K562 (cell line): ENCODE measurements around the gene AGPAT2. TPM values are rescaled to one million over a fixed set of nuclear protein-coding genes. Genes with fewer than 3 reads are reported as not detected.

Experiments used
- IRF2 ChIP-seq: sonication (generic); formaldehyde crosslinking; IDR thresholded peaks from 2 replicates; pipeline ENCODE4 v1.8.1; 2022; ENCODE audit warnings: mild to moderate bottlenecking, missing genetic modification reagents
- PHF21A ChIP-seq: fragments of 450-650 bp; IDR thresholded peaks from 2 replicates; pipeline ENCODE4 v1.6.1; 2017; ENCODE audit warnings: low read depth, borderline replicate concordance
- POLR2AphosphoS2 ChIP-seq: IDR thresholded peaks from 2 replicates; pipeline ENCODE4 v1.6.1; 2012; ENCODE audit warnings: low read length, improper control_type of control experiment
- PTBP1 ChIP-seq: fragments of 200-400 bp; formaldehyde crosslinking; IDR thresholded peaks from 2 replicates; pipeline ENCODE4 v1.6.1; 2017; ENCODE audit warnings: low read depth, low read length
- RBM17 ChIP-seq: fragments of 200-400 bp; formaldehyde crosslinking; IDR thresholded peaks from 2 replicates; pipeline ENCODE4 v1.6.1; 2017; ENCODE audit warnings: low read depth, mild to moderate bottlenecking, low read length, borderline replicate concordance
- SOX6 ChIP-seq: fragments of 450-650 bp; IDR thresholded peaks from 2 replicates; pipeline ENCODE4 v1.6.1; 2014; ENCODE audit warnings: mild to moderate bottlenecking
- ZC3H8 ChIP-seq: fragments of 450-650 bp; IDR thresholded peaks from 2 replicates; pipeline ENCODE4 v1.6.1; 2017
- ZFP36 ChIP-seq: fragments of 150-350 bp; IDR thresholded peaks from 2 replicates; pipeline ENCODE4 v1.6.1; 2018; ENCODE audit warnings: low read length, low read depth; ENCODE audit not compliant: partially characterized antibody
- ZKSCAN8 ChIP-seq: fragments of 200-800 bp; sonication (Bioruptor generic); IDR thresholded peaks from 2 replicates; pipeline ENCODE4 v1.6.1; 2016; ENCODE audit warnings: missing genetic modification characterization, missing compliant biosample characterization
- ZNF79 ChIP-seq: fragments of 250-450 bp; sonication (Bioruptor Pico); IDR thresholded peaks from 2 replicates; pipeline ENCODE4 v1.4.0; 2020; ENCODE audit warnings: low read depth, mild to moderate bottlenecking, moderate library complexity
- polyA plus RNA-seq, 8 experiments: library from polyadenylated mRNA; depleted of rRNA in 4 of 8; stranded (reverse) in 5 of 8; unstranded in 3 of 8; fragments of >200 nt; fragmentation: Nextera tagmentation in 2 of 8; fragmentation: Illumina TruSeq in 1 of 8; extraction: Ambion mirVana in 2 of 8; extraction: Trizol in 1 of 8; gene quantifications; 2 replicates each; pipeline versions ENCODE4 v1.2.1 to v1.2.3, GENCODE V29; 2011 to 2014; ENCODE audit warnings: inconsistent platforms in 1 of 8, missing spikeins in 1 of 8
- total RNA-seq, 7 experiments: library from RNA; depleted of rRNA in 6 of 7; stranded (reverse); fragments of >200 nt in 6 of 7; fragmentation: Illumina TruSeq in 2 of 7; extraction: Trizol in 2 of 7; gene quantifications; 2 replicates each; pipeline versions ENCODE4 v1.2.1 to v1.2.3, GENCODE V29; 2011 to 2021; ENCODE audit warnings: low replicate concordance in 1 of 7
- TF ChIP-seq, protein P1 (sequence below): sonication (generic); formaldehyde crosslinking; IDR thresholded peaks from 2 replicates; pipeline ENCODE4 v1.8.0; 2023; ENCODE audit warnings: missing genetic modification reagents, mild to moderate bottlenecking, borderline replicate concordance
- TF ChIP-seq, protein P2 (sequence below): fragments of 450-650 bp; formaldehyde crosslinking; IDR thresholded peaks from 2 replicates; pipeline ENCODE4 v1.4.0; 2020; ENCODE audit warnings: mild to moderate bottlenecking, moderate library complexity

AGPAT2 gene
- total and polyA plus RNA-seq, 9 of the 15 experiments (the other 6 are each of a cell fraction or from before 2014, with no cell fraction given): 0.13 to 54.5 (median 23.9) TPM

DNA sequence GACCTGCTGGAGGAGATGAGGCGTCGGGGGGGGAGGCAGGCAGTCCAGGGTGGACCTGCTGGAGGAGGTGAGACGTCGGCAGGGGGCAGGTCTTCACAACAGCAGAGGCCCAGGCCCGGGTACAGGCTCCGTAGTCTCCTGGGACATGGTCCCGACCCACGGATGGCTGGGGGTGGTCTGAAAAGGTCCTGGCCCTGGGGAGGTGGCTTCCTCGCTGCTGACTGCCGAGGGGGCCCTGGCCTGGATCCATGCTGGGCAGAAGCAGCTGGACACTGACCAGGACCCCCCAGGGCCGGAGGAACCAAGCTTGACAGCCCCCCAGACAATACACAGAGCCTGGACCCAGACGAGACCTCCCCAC is 16.0 kb downstream of the AGPAT2 start (continued):
- TF ChIP-seq, protein P1, sequence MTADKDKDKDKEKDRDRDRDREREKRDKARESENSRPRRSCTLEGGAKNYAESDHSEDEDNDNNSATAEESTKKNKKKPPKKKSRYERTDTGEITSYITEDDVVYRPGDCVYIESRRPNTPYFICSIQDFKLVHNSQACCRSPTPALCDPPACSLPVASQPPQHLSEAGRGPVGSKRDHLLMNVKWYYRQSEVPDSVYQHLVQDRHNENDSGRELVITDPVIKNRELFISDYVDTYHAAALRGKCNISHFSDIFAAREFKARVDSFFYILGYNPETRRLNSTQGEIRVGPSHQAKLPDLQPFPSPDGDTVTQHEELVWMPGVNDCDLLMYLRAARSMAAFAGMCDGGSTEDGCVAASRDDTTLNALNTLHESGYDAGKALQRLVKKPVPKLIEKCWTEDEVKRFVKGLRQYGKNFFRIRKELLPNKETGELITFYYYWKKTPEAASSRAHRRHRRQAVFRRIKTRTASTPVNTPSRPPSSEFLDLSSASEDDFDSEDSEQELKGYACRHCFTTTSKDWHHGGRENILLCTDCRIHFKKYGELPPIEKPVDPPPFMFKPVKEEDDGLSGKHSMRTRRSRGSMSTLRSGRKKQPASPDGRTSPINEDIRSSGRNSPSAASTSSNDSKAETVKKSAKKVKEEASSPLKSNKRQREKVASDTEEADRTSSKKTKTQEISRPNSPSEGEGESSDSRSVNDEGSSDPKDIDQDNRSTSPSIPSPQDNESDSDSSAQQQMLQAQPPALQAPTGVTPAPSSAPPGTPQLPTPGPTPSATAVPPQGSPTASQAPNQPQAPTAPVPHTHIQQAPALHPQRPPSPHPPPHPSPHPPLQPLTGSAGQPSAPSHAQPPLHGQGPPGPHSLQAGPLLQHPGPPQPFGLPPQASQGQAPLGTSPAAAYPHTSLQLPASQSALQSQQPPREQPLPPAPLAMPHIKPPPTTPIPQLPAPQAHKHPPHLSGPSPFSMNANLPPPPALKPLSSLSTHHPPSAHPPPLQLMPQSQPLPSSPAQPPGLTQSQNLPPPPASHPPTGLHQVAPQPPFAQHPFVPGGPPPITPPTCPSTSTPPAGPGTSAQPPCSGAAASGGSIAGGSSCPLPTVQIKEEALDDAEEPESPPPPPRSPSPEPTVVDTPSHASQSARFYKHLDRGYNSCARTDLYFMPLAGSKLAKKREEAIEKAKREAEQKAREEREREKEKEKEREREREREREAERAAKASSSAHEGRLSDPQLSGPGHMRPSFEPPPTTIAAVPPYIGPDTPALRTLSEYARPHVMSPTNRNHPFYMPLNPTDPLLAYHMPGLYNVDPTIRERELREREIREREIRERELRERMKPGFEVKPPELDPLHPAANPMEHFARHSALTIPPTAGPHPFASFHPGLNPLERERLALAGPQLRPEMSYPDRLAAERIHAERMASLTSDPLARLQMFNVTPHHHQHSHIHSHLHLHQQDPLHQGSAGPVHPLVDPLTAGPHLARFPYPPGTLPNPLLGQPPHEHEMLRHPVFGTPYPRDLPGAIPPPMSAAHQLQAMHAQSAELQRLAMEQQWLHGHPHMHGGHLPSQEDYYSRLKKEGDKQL (CRISPR knock-in tag): no peak
- TF ChIP-seq ZC3H8: no peak
- no peak for TF ChIP-seq IRF2 (CRISPR knock-in tag)
- TF ChIP-seq, protein P2, sequence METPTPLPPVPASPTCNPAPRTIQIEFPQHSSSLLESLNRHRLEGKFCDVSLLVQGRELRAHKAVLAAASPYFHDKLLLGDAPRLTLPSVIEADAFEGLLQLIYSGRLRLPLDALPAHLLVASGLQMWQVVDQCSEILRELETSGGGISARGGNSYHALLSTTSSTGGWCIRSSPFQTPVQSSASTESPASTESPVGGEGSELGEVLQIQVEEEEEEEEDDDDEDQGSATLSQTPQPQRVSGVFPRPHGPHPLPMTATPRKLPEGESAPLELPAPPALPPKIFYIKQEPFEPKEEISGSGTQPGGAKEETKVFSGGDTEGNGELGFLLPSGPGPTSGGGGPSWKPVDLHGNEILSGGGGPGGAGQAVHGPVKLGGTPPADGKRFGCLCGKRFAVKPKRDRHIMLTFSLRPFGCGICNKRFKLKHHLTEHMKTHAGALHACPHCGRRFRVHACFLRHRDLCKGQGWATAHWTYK (CRISPR knock-in tag): 0 out of 2 replicates have a peak, but pooled peaks have one; percentile 72
- no peak for TF ChIP-seq ZKSCAN8 (CRISPR knock-in tag)
- TF ChIP-seq ZFP36: peak; percentile 5
- peak; percentile 14; the same call in 1 of the 2 replicates for TF ChIP-seq PTBP1
- no peak for TF ChIP-seq ZNF79 (CRISPR knock-in tag)
- peak; percentile 15; the same call in 1 of the 2 replicates for TF ChIP-seq POLR2AphosphoS2
- TF ChIP-seq RBM17: no peak
- no peak for TF ChIP-seq PHF21A
- TF ChIP-seq SOX6: no peak
